HG02678 (cell line): ENCODE data around the gene USP27X.

Experiments used
- ATAC-seq: cut with Tn5 transposase; IDR thresholded peaks from one replicate; pipeline ENCODE4 v1.9.1; 2021; ENCODE audit warnings: mild to moderate bottlenecking, moderate library complexity; ENCODE audit not compliant: unreplicated experiment

The USP27X gene

GRCh38 chrX:49878834-49879655, at the start of gene USP27X:
Gene USP27X, plus strand, starts transcription at chrX:49879484. Its CDS starts 824 bp downstream, at chrX:49880308.
- peak; percentile 93 for ATAC-seq

- ATAC-seq: peak; percentile 49
Measured at GRCh38 chrX:49838374-49838773, 40.9 kb upstream of the USP27X start.

- no peak for ATAC-seq
Measured at GRCh38 chrX:49840679-49841078, 38.6 kb upstream of the USP27X start.

- ATAC-seq: no peak
Measured at GRCh38 chrX:49842621-49843020, 36.7 kb upstream of the USP27X start.

GRCh38 chrX:49844611-49845010, 34.7 kb upstream of the USP27X start:
- ATAC-seq: no peak

GRCh38 chrX:49845701-49846403, 33.4 kb upstream of the USP27X start:
- ATAC-seq: no peak

- no peak for ATAC-seq
Measured at GRCh38 chrX:49846522-49846921, 32.8 kb upstream of the USP27X start.

- ATAC-seq: no peak
Measured at GRCh38 chrX:49848275-49848674, 31.0 kb upstream of the USP27X start.

- ATAC-seq: no peak
Measured at GRCh38 chrX:49850028-49850427, 29.3 kb upstream of the USP27X start.

- ATAC-seq: no peak
Measured at GRCh38 chrX:49853661-49854060, 25.6 kb upstream of the USP27X start.

GRCh38 chrX:49856819-49857218, 22.5 kb upstream of the USP27X start:
- no peak for ATAC-seq

GRCh38 chrX:49858341-49858740, 20.9 kb upstream of the USP27X start:
- no peak for ATAC-seq

- no peak for ATAC-seq
Measured at GRCh38 chrX:49859491-49859890, 19.8 kb upstream of the USP27X start.

GRCh38 chrX:49860867-49861535, 18.3 kb upstream of the USP27X start:
- no peak for ATAC-seq

GRCh38 chrX:49862093-49862492, 17.2 kb upstream of the USP27X start:
- ATAC-seq: no peak

- no peak for ATAC-seq
Measured at GRCh38 chrX:49868739-49869138, 10.5 kb upstream of the USP27X start.

- no peak for ATAC-seq
Measured at GRCh38 chrX:49876750-49877149, 2.5 kb upstream of the USP27X start.

- ATAC-seq: no peak
Measured at GRCh38 chrX:49877397-49878101, 1.7 kb upstream of the USP27X start.

- no peak for ATAC-seq
Measured at GRCh38 chrX:49878128-49878833, 1.0 kb upstream of the USP27X start.

- ATAC-seq: no peak
Measured at GRCh38 chrX:49879656-49880277, 483 bp downstream of the USP27X start.
